Measurements from ENCODE around the gene CCNB1IP1. TPM values are rescaled to one million over a fixed set of nuclear protein-coding genes. Genes with fewer than 3 reads are reported as not detected.

CCNB1IP1 gene, protein sequence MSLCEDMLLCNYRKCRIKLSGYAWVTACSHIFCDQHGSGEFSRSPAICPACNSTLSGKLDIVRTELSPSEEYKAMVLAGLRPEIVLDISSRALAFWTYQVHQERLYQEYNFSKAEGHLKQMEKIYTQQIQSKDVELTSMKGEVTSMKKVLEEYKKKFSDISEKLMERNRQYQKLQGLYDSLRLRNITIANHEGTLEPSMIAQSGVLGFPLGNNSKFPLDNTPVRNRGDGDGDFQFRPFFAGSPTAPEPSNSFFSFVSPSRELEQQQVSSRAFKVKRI
- total RNA-seq, result 10 to 100 TPM; 33.4 to 64.8 (median 39.5) TPM

DNA sequence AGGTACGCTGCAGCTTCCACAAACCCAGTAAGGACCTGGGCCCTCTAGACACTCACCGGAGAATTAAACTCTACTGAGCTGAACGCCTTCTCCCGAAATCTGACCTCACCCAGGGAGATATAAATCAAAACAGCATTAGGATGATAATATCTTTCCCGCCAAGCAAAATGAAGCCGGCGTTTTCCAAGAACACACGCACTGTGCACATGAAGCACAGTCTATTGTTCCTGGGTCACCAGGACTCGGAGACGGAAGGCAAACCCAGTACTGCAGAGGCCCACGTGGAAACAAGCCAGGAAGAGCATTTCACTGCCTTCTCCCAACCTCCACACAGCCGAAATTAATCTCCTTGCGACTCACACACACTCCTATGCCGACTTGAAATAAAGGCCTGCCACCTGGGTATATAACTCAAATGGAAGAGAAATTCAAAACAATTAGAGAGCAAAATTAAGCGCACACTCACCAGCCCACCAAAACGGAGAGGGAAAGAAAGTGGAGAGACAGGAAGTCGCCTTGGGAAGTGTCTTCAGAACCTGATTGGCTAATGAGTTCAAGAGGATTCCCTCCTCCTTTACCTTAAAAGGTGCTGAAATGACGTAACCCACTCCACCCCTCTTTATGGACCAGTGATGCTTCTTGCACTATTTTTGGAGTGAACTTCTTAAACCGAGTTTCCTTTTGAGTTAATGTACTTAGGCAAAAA lies at the start of gene CCNB1IP1:
CCNB1IP1 (minus strand) TSS at position 492 of the 706 bp plus-strand sequence. CDS start 16,756 bp downstream, outside the sequence.
- Histone ChIP-seq H3K4me1 (peaks cover 7 to 53% (median 8%) of the 10 kb centered on the region in 3 donors), H3K27me3 (no peaks in the 10 kb centered on the region), H3K27ac (peak within 1 kb of the TSS; percentile 85 to 95 (median 94)), H3K36me3 (peaks cover 3 to 14% of the 10 kb centered on the region in 2 donors), H3K9me3 (no peaks in the 10 kb centered on the region), H3K4me3 (peak within 1 kb of the TSS; percentile 61 to 84)
- peak; percentile 100 for ATAC-seq
- TF ChIP-seq POLR2AphosphoS5 (IDR thresholded peaks at IDR 0.05), result peak; percentile 91
- peak; percentile 53 to 64 for TF ChIP-seq POLR2A (IDR thresholded peaks at IDR 0.05)
- no peak for TF ChIP-seq EP300 (IDR thresholded peaks at IDR 0.05)
- TF ChIP-seq, protein P1, sequence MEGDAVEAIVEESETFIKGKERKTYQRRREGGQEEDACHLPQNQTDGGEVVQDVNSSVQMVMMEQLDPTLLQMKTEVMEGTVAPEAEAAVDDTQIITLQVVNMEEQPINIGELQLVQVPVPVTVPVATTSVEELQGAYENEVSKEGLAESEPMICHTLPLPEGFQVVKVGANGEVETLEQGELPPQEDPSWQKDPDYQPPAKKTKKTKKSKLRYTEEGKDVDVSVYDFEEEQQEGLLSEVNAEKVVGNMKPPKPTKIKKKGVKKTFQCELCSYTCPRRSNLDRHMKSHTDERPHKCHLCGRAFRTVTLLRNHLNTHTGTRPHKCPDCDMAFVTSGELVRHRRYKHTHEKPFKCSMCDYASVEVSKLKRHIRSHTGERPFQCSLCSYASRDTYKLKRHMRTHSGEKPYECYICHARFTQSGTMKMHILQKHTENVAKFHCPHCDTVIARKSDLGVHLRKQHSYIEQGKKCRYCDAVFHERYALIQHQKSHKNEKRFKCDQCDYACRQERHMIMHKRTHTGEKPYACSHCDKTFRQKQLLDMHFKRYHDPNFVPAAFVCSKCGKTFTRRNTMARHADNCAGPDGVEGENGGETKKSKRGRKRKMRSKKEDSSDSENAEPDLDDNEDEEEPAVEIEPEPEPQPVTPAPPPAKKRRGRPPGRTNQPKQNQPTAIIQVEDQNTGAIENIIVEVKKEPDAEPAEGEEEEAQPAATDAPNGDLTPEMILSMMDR (IDR thresholded peaks at IDR 0.05), result no peak
- whole genome bisulfite sequencing, 2 donors (ENCODE audit: low coverage in 1 of 2), result 0 to 1% methylated on average over 12 to 15 of the region's 19 CpGs

DNA sequence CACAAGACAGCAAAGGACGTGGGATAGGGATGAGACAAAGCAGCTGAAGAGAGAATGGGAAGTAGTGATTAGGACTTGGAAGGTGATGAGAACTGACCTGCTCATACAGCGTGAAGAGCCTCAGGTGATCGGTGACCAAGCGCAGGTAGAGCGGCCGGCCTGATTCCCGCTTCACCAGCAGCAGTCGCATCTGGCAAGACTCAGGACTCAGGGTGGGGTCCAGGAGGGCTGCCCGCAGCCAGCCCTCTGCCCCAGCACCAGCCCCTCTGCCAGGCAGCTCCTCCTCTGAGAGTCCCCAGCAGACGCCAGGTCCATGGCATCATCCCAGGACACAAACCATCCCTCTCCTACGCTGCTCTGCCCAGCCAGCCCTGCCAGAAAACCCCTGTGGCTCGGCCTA lies 49.4 kb upstream of the CCNB1IP1 start:
- Histone ChIP-seq H3K4me3 (no peak overlapping the region), H3K9me3 (no peaks in the 10 kb centered on the region), H3K27ac (no peak overlapping the region), H3K4me1 (no peaks in the 10 kb centered on the region), H3K36me3 (peaks cover 0 to 100% of the 10 kb centered on the region in 2 donors), H3K27me3 (no peaks in the 10 kb centered on the region)
- WGBS, 2 donors (ENCODE audit: low coverage in 1 of 2), result 93% methylated on average over 8 of the region's 12 CpGs; no CpG with 5 or more reads in 1 of the 2 donors
- TF ChIP-seq, protein P1 (IDR thresholded peaks at IDR 0.05), result no peak
- no peak for TF ChIP-seq EP300 (IDR thresholded peaks at IDR 0.05)
- no peak for TF ChIP-seq POLR2A (IDR thresholded peaks at IDR 0.05)
- TF ChIP-seq POLR2AphosphoS5 (IDR thresholded peaks at IDR 0.05), result no peak
- ATAC-seq, result no peak

DNA sequence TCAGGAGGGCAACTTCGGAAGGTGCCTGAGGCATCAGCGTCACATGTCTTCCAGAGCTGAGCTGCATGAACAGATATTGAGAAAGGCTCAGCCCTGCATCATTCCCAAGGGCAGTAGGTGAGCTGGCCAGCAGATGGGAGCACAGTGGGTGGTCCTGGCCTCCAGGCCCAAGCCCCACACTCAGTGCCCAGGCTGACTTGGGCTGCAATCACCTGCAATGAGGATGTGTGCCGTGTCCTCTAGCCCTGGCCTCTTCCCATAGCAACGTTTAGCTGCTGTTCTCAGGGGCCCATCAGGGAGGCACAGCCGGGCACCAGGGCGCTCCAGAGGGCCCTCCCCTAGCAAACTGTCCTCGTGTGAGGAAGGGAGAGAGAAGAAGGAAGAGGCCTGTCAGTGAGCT lies 48.3 kb upstream of the CCNB1IP1 start:
- WGBS, 2 donors (ENCODE audit: low coverage in 1 of 2), result 77 to 100% methylated on average over 1 to 2 of the region's 7 CpGs
- Histone ChIP-seq H3K9me3 (no peaks in the 10 kb centered on the region), H3K36me3 (peaks cover 0 to 100% of the 10 kb centered on the region in 2 donors), H3K27me3 (no peaks in the 10 kb centered on the region), H3K27ac (no peak overlapping the region), H3K4me3 (no peak overlapping the region), H3K4me1 (no peaks in the 10 kb centered on the region)
- TF ChIP-seq POLR2A (IDR thresholded peaks at IDR 0.05) (no peak), EP300 (IDR thresholded peaks at IDR 0.05) (no peak), POLR2AphosphoS5 (IDR thresholded peaks at IDR 0.05) (no peak)
- TF ChIP-seq, protein P1 (IDR thresholded peaks at IDR 0.05), result no peak
- ATAC-seq, result no peak

DNA sequence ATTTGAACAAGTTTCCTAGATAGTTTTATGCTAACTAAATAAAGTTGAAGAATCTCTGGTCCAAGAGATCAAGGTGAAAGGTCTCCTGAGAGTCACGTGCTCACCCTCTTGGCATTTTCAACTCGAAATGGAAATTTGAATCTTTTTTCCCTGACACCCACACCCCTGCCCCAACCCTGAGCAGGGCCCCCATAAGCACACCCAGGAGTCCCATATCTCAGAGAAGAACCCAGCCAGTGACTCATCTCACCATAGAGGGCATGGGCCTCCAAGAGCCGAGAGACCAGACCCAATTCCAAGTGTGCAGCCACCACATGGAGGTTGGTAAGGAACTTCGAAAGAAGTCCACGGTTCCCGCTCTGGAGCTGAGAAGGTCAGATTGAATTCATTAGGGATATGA lies 47.6 kb upstream of the CCNB1IP1 start:
- Histone ChIP-seq H3K36me3 (peaks cover 0 to 100% of the 10 kb centered on the region in 2 donors), H3K4me3 (no peak overlapping the region), H3K27ac (no peak overlapping the region), H3K4me1 (no peaks in the 10 kb centered on the region), H3K27me3 (no peaks in the 10 kb centered on the region), H3K9me3 (no peaks in the 10 kb centered on the region)
- 68 to 82% methylated on average over 2 to 3 of the region's 6 CpGs for WGBS, 2 donors (ENCODE audit: low coverage in 1 of 2)
- ATAC-seq, result no peak
- TF ChIP-seq EP300 (IDR thresholded peaks at IDR 0.05) (no peak), POLR2AphosphoS5 (IDR thresholded peaks at IDR 0.05) (no peak), POLR2A (IDR thresholded peaks at IDR 0.05) (no peak)
- TF ChIP-seq, protein P1 (IDR thresholded peaks at IDR 0.05), result no peak

Measured in gastroesophageal sphincter (tissue), 4 donors.